ENCODE measurements around the gene CIT. TPM values are rescaled to one million over a fixed set of nuclear protein-coding genes. Genes with fewer than 3 reads are reported as not detected.
A peak's percentile ranks its signal among the peaks of the same experiment; 100 is the strongest.

CIT gene
- total and polyA plus RNA-seq, 7 donors: 1.2 to 9.2 (median 5.4) TPM

- H3K4me1 ChIP-seq: peaks cover 0 to 12% (median 8%) of the 10 kb centered on the region in 4 donors
- no peaks in the 10 kb centered on the region for H3K36me3 ChIP-seq
- TF ChIP-seq EP300 (IDR thresholded peaks at IDR 0.05) (no peak), POLR2AphosphoS5 (IDR thresholded peaks at IDR 0.05) (no peak), POLR2A (IDR thresholded peaks at IDR 0.05) (no peak), CTCF (IDR thresholded peaks at IDR 0.05) (no peak)
- H3K4me3 ChIP-seq: no peak overlapping the region
- 91 to 95% methylated on average over 4 of the region's 4 CpGs for WGBS, 2 donors
- H3K27ac ChIP-seq: no peak overlapping the region
- H3K27me3 ChIP-seq: no peaks in the 10 kb centered on the region
- intact Hi-C loops (cut with DNase I): no loop called here
- DNase-seq: no peak
- H3K9me3 ChIP-seq: no peaks in the 10 kb centered on the region
Measured at GRCh38 chr12:119725523-119725922, 151.6 kb downstream of the CIT start.

DNA sequence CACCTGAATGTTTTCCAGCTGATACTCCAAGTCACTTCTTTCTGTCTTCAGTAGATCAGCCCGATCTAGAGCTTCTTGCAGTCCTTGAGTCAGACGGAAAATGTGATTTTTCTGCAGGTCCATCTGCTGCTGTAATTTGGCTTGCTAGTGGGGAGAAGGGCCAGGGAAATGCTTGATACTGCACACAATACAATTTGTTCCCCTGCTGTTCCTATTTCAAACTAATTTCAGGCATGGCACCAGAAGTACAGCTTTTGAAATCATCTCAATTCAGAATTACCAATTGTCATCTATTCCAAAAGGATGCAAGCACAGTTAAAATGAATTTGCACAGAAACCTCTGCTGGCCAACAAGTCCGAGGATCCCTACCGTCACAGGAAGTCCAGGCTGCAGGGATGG, 155.8 kb downstream of the CIT start:
- no peak overlapping the region for H3K27ac ChIP-seq
- DNase-seq: no peak
- TF ChIP-seq POLR2AphosphoS5 (IDR thresholded peaks at IDR 0.05) (no peak), CTCF (IDR thresholded peaks at IDR 0.05) (no peak), EP300 (IDR thresholded peaks at IDR 0.05) (no peak), POLR2A (IDR thresholded peaks at IDR 0.05) (no peak)
- intact Hi-C loops (cut with DNase I): no loop called here
- no peaks in the 10 kb centered on the region for H3K36me3 ChIP-seq
- no peaks in the 10 kb centered on the region for H3K27me3 ChIP-seq
- H3K4me1 ChIP-seq: peaks cover 0 to 7% (median 4%) of the 10 kb centered on the region in 4 donors
- no peaks in the 10 kb centered on the region for H3K9me3 ChIP-seq
- 97 to 99% methylated on average over 4 of the region's 4 CpGs for WGBS, 2 donors
- no peak overlapping the region for H3K4me3 ChIP-seq

- Histone ChIP-seq H3K9me3 (no peaks in the 10 kb centered on the region), H3K27me3 (no peaks in the 10 kb centered on the region), H3K36me3 (no peaks in the 10 kb centered on the region), H3K4me1 (peaks cover 0 to 8% (median 4%) of the 10 kb centered on the region in 4 donors), H3K4me3 (no peak overlapping the region), H3K27ac (no peak overlapping the region)
- TF ChIP-seq CTCF (IDR thresholded peaks at IDR 0.05): no peak
- no peak for TF ChIP-seq EP300 (IDR thresholded peaks at IDR 0.05)
- TF ChIP-seq POLR2A (IDR thresholded peaks at IDR 0.05): no peak
- no peak for TF ChIP-seq POLR2AphosphoS5 (IDR thresholded peaks at IDR 0.05)
- intact Hi-C loops (cut with DNase I): no loop called here
- no peak for DNase-seq
Measured at GRCh38 chr12:119720349-119720748, 156.8 kb downstream of the CIT start.

DNA sequence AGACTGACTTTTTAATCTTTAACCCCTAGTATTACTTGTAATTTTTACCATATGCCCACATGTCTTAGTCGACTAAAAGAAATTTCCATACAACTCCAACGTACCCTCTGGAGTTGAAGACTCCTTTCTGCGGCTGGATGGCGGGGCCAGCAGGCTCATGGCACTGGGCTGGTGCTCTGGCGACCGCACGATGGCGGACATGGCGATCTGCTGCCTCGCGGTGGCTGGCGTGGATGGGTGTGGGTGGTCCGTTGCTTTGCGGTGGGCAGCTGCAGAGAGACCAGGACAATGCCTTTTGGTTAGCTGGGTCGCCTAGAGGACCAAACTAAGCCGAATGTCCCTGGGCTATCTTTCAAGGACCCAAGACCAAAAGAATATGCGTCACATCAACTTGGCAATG, 159.0 kb downstream of the CIT start:
- no peaks in the 10 kb centered on the region for H3K36me3 ChIP-seq
- 95 to 98% methylated on average over 17 of the region's 17 CpGs for WGBS, 2 donors
- intact Hi-C loops (cut with DNase I): no loop called here

More for the DNA sequence above, 159.0 kb downstream of the CIT start:
- Histone ChIP-seq H3K9me3 (no peaks in the 10 kb centered on the region), H3K4me3 (no peak overlapping the region), H3K27ac (peak overlapping the region in 1 of 4 donors; percentile 2), H3K4me1 (peaks cover 0 to 8% (median 4%) of the 10 kb centered on the region in 4 donors), H3K27me3 (no peaks in the 10 kb centered on the region)
- no peak for TF ChIP-seq POLR2AphosphoS5 (IDR thresholded peaks at IDR 0.05)
- no peak for TF ChIP-seq CTCF (IDR thresholded peaks at IDR 0.05)
- TF ChIP-seq EP300 (IDR thresholded peaks at IDR 0.05): no peak
- TF ChIP-seq POLR2A (IDR thresholded peaks at IDR 0.05): no peak
- DNase-seq: no peak

Data from sigmoid colon (tissue), 7 donors.